ENCODE measurements around the gene PGM5.

DNA sequence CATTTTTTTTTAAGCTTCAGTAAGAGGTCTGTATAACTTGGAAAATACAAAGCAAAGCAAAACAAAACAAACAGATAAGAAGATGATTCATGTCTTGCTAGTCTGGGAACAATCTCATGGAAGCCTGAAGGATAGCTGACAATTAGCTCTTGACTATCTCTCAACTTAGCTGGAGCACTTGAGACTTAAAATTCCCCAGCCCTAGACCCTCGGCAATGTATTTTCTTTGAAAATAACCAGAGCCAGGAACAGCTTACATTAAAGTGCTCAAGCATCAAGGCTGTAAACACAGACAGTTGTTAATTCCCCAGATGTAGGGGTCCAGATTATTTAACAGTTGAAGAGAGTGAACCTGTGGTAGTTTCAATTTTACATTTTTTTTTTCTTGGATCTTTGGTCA lies 101.4 kb downstream of the PGM5 start:
- TF ChIP-seq, protein P1, sequence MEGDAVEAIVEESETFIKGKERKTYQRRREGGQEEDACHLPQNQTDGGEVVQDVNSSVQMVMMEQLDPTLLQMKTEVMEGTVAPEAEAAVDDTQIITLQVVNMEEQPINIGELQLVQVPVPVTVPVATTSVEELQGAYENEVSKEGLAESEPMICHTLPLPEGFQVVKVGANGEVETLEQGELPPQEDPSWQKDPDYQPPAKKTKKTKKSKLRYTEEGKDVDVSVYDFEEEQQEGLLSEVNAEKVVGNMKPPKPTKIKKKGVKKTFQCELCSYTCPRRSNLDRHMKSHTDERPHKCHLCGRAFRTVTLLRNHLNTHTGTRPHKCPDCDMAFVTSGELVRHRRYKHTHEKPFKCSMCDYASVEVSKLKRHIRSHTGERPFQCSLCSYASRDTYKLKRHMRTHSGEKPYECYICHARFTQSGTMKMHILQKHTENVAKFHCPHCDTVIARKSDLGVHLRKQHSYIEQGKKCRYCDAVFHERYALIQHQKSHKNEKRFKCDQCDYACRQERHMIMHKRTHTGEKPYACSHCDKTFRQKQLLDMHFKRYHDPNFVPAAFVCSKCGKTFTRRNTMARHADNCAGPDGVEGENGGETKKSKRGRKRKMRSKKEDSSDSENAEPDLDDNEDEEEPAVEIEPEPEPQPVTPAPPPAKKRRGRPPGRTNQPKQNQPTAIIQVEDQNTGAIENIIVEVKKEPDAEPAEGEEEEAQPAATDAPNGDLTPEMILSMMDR (conservative IDR thresholded peaks at IDR 0.05) = no peak
- TF ChIP-seq EZH2 (IDR thresholded peaks at IDR 0.05; ENCODE audit: low read depth) = no peak
